Trophoblast cell (in vitro differentiated cells and primary cell): ENCODE measurements around the gene CCR5.

ENCODE experiments used
- DNase-seq, 2 donors: peaks; one replicate each; pipeline ENCODE4 v3.0.0-alpha.2; 2016
- H2AFZ ChIP-seq: 2 replicates; pipeline ENCODE4 v1.6.1; 2013; ENCODE audit warnings: low read length, moderate library complexity, mild to moderate bottlenecking; ENCODE audit not compliant: insufficient read depth, poor library complexity
- H2AK5ac ChIP-seq: 2 replicates; pipeline ENCODE4 v1.6.1; 2013; ENCODE audit warnings: mild to moderate bottlenecking, low read length
- H2BK120ac ChIP-seq: 2 replicates; pipeline ENCODE4 v1.6.1; 2013; ENCODE audit warnings: low read length, mild to moderate bottlenecking, moderate library complexity; ENCODE audit not compliant: insufficient read depth, poor library complexity
- H2BK12ac ChIP-seq: 2 replicates; pipeline ENCODE4 v1.6.1; 2013; ENCODE audit warnings: mild to moderate bottlenecking, low read length, moderate library complexity
- H2BK5ac ChIP-seq: 2 replicates; pipeline ENCODE4 v1.6.1; 2013; ENCODE audit warnings: low read length, low read depth, moderate library complexity, mild to moderate bottlenecking; ENCODE audit not compliant: poor library complexity
- H3K14ac ChIP-seq: 2 replicates; pipeline ENCODE4 v1.6.1; 2013; ENCODE audit warnings: mild to moderate bottlenecking, low read length
- H3K18ac ChIP-seq: 2 replicates; pipeline ENCODE4 v1.6.1; 2013; ENCODE audit warnings: mild to moderate bottlenecking, low read length
- H3K23ac ChIP-seq: 2 replicates; pipeline ENCODE4 v1.6.1; 2013; ENCODE audit warnings: low read length
- H3K27ac ChIP-seq: 2 replicates; pipeline ENCODE4 v1.5.1; 2013; ENCODE audit warnings: low read depth, mild to moderate bottlenecking, inconsistent platforms, low read length, moderate library complexity
- H3K27me3 ChIP-seq: 2 replicates; pipeline ENCODE4 v1.6.1; 2013; ENCODE audit warnings: inconsistent platforms, mild to moderate bottlenecking, low read length, moderate library complexity; ENCODE audit not compliant: insufficient read depth
- H3K36me3 ChIP-seq, 2 experiments: 1 replicate in 1 of 2; 2 replicates in 1 of 2; pipeline ENCODE4 v1.6.1; 2013; ENCODE audit warnings: low read length in 2 of 2, mild to moderate bottlenecking in 2 of 2, moderate library complexity in 1 of 2; ENCODE audit not compliant: insufficient read depth in 2 of 2, control insufficient read depth in 1 of 2
- H3K4ac ChIP-seq: 2 replicates; pipeline ENCODE4 v1.6.1; 2013; ENCODE audit warnings: low read depth, mild to moderate bottlenecking, low read length, moderate library complexity
- H3K4me1 ChIP-seq, 2 experiments: 1 replicate in 1 of 2; 2 replicates in 1 of 2; pipeline ENCODE4 v1.6.1; 2013; ENCODE audit warnings: low read length in 2 of 2, mild to moderate bottlenecking in 2 of 2, moderate library complexity in 1 of 2; ENCODE audit not compliant: insufficient read depth in 2 of 2, control insufficient read depth in 1 of 2
- H3K4me2 ChIP-seq: 2 replicates; pipeline ENCODE4 v1.6.1; 2013; ENCODE audit warnings: inconsistent platforms, mild to moderate bottlenecking, low read length, moderate library complexity
- H3K4me3 ChIP-seq: 2 replicates; pipeline ENCODE4 v1.5.1; 2013; ENCODE audit warnings: mild to moderate bottlenecking, low read depth, low read length, inconsistent platforms
- H3K79me1 ChIP-seq: one replicate; pipeline ENCODE4 v1.6.1; 2013; ENCODE audit warnings: low read length
- H3K79me2 ChIP-seq: 2 replicates; pipeline ENCODE4 v1.6.1; 2013; ENCODE audit warnings: low read length, mild to moderate bottlenecking; ENCODE audit not compliant: control insufficient read depth, insufficient read depth, poor library complexity
- H3K9ac ChIP-seq: 2 replicates; pipeline ENCODE4 v1.6.1; 2013; ENCODE audit warnings: mild to moderate bottlenecking, low read length
- H3K9me3 ChIP-seq: 2 replicates; pipeline ENCODE4 v1.6.1; 2013; ENCODE audit warnings: low read depth, mild to moderate bottlenecking, control low read depth, inconsistent platforms, low read length; ENCODE audit not compliant: insufficient read depth
- H4K12ac ChIP-seq: 2 replicates; pipeline ENCODE4 v1.6.1; 2013; ENCODE audit warnings: low read depth, mild to moderate bottlenecking, low read length, moderate library complexity
- H4K8ac ChIP-seq: 2 replicates; pipeline ENCODE4 v1.6.1; 2013; ENCODE audit warnings: low read depth, mild to moderate bottlenecking, low read length, moderate library complexity
- H4K91ac ChIP-seq: one replicate; pipeline ENCODE4 v1.6.1; 2013; ENCODE audit warnings: low read depth, mild to moderate bottlenecking, low read length, moderate library complexity
- WGBS: extraction: QIAGEN DNeasy Blood & Tissue Kit; methylation state at CpG from one replicate; pipeline ENCODE4 v1.1.7; 2013; ENCODE audit warnings: missing lambda C conversion rate; ENCODE audit not compliant: insufficient read length, insufficient coverage; ENCODE audit errors: extremely low coverage; 5-methylcytosine and 5-hydroxymethylcytosine counted together

CCR5 gene

GRCh38 chr3:46374755-46375154, 4.0 kb downstream of the CCR5 start:
- H3K79me2 ChIP-seq = no peaks in the 10 kb centered on the region
- peaks cover 0 to 1% of the 10 kb centered on the region in 2 experiments for H3K4me1 ChIP-seq
- H3K4me2 ChIP-seq = no peak overlapping the region
- H3K27me3 ChIP-seq = no peaks in the 10 kb centered on the region
- H2AK5ac ChIP-seq = no peak overlapping the region
- no peaks in the 10 kb centered on the region for H3K79me1 ChIP-seq
- no peak overlapping the region for H2BK120ac ChIP-seq
- H3K14ac ChIP-seq = no peak overlapping the region
- no peak overlapping the region for H3K4me3 ChIP-seq
- no peak overlapping the region for H4K12ac ChIP-seq
- H2BK5ac ChIP-seq = no peak overlapping the region
- peaks cover 2% of the 10 kb centered on the region for H3K9me3 ChIP-seq
- no peak overlapping the region for H3K27ac ChIP-seq
- H4K91ac ChIP-seq = no peak overlapping the region
- H3K36me3 ChIP-seq = no peaks in the 10 kb centered on the region
- H2BK12ac ChIP-seq = no peak overlapping the region
- no peak overlapping the region for H3K9ac ChIP-seq
- no peak overlapping the region for H4K8ac ChIP-seq
- H3K18ac ChIP-seq = no peak overlapping the region
- no peak for DNase-seq
- H3K23ac ChIP-seq = peak overlapping the region; percentile 54
- 100% methylated on average over 2 of the region's 3 CpGs for WGBS
- H2AFZ ChIP-seq = no peak overlapping the region
- no peak overlapping the region for H3K4ac ChIP-seq

DNA sequence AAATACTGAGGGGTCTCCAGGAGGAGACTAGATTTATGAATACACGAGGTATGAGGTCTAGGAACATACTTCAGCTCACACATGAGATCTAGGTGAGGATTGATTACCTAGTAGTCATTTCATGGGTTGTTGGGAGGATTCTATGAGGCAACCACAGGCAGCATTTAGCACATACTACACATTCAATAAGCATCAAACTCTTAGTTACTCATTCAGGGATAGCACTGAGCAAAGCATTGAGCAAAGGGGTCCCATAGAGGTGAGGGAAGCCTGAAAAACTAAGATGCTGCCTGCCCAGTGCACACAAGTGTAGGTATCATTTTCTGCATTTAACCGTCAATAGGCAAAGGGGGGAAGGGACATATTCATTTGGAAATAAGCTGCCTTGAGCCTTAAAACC, 4.5 kb downstream of the CCR5 start:
- Histone ChIP-seq H2AK5ac (no peak overlapping the region), H4K12ac (no peak overlapping the region), H3K79me1 (no peaks in the 10 kb centered on the region), H3K4me2 (no peak overlapping the region), H3K18ac (no peak overlapping the region), H2AFZ (no peak overlapping the region), H3K23ac (no peak overlapping the region), H3K79me2 (no peaks in the 10 kb centered on the region), H4K8ac (no peak overlapping the region), H3K27me3 (no peaks in the 10 kb centered on the region), H3K27ac (no peak overlapping the region), H3K14ac (no peak overlapping the region), H2BK12ac (no peak overlapping the region), H4K91ac (no peak overlapping the region), H3K4me1 (peaks cover 0 to 1% of the 10 kb centered on the region in 2 experiments), H2BK120ac (no peak overlapping the region), H3K36me3 (no peaks in the 10 kb centered on the region), H3K4ac (no peak overlapping the region), H2BK5ac (no peak overlapping the region), H3K9ac (no peak overlapping the region), H3K9me3 (peaks cover 2% of the 10 kb centered on the region), H3K4me3 (no peak overlapping the region)
- DNase-seq = no peak
- no CpG with 5 or more reads among the region's 2 CpGs for WGBS

GRCh38 chr3:46375814-46376213, 5.1 kb downstream of the CCR5 start:
- Histone ChIP-seq H3K4me1 (peaks cover 0 to 1% of the 10 kb centered on the region in 2 experiments), H4K8ac (no peak overlapping the region), H3K23ac (no peak overlapping the region), H3K14ac (no peak overlapping the region), H3K9ac (no peak overlapping the region), H2BK5ac (no peak overlapping the region), H3K79me2 (no peaks in the 10 kb centered on the region), H2AFZ (no peak overlapping the region), H2BK120ac (no peak overlapping the region), H3K18ac (no peak overlapping the region), H3K4ac (no peak overlapping the region), H2BK12ac (no peak overlapping the region), H3K4me2 (no peak overlapping the region), H2AK5ac (no peak overlapping the region), H4K12ac (no peak overlapping the region), H4K91ac (no peak overlapping the region), H3K9me3 (peaks cover 2% of the 10 kb centered on the region), H3K79me1 (no peaks in the 10 kb centered on the region), H3K27me3 (no peaks in the 10 kb centered on the region), H3K36me3 (no peaks in the 10 kb centered on the region), H3K4me3 (no peak overlapping the region), H3K27ac (no peak overlapping the region)
- DNase-seq = no peak
- no CpG with 5 or more reads among the region's 2 CpGs for WGBS

GRCh38 chr3:46378426-46378942, 7.7 kb downstream of the CCR5 start:
- H3K9ac ChIP-seq = no peak overlapping the region
- peaks cover 0 to 1% of the 10 kb centered on the region in 2 experiments for H3K4me1 ChIP-seq
- H4K91ac ChIP-seq = no peak overlapping the region
- no peak overlapping the region for H3K4me3 ChIP-seq
- H3K79me2 ChIP-seq = no peaks in the 10 kb centered on the region
- no peak overlapping the region for H3K4ac ChIP-seq
- no CpG with 5 or more reads among the region's 8 CpGs for WGBS
- no peak overlapping the region for H3K18ac ChIP-seq
- H2BK12ac ChIP-seq = no peak overlapping the region
- H3K23ac ChIP-seq = no peak overlapping the region
- H2AFZ ChIP-seq = no peak overlapping the region
- H3K79me1 ChIP-seq = no peaks in the 10 kb centered on the region
- peak; percentile 73 to 90 for DNase-seq
- H3K27ac ChIP-seq = no peak overlapping the region
- H3K27me3 ChIP-seq = no peaks in the 10 kb centered on the region
- peaks cover 2% of the 10 kb centered on the region for H3K9me3 ChIP-seq
- no peak overlapping the region for H4K12ac ChIP-seq
- no peaks in the 10 kb centered on the region for H3K36me3 ChIP-seq
- H2AK5ac ChIP-seq = no peak overlapping the region
- no peak overlapping the region for H4K8ac ChIP-seq
- H3K14ac ChIP-seq = no peak overlapping the region
- H2BK120ac ChIP-seq = no peak overlapping the region
- H3K4me2 ChIP-seq = no peak overlapping the region
- H2BK5ac ChIP-seq = no peak overlapping the region
